Right lobe of liver (tissue), 6 donors: ENCODE data around the gene BDH1. TPM values are rescaled to one million over a fixed set of nuclear protein-coding genes. Genes with fewer than 3 reads are reported as not detected.
"Not testable (repeated sequence)": the region's sequence is repeated elsewhere in the genome, so short reads cannot be mapped to it uniquely, and the experiment has no call there.

Experiments
- ATAC-seq, 4 donors: fragments of 200-7000 bp; cut with Tn5 transposase; one replicate each; pipeline ENCODE4 v1.9.1; 2020; ENCODE audit warnings: mild to moderate bottlenecking in 4 of 4, moderate library complexity in 4 of 4
- DNase-seq, 3 donors: peaks; one replicate each; pipeline ENCODE4 v3.0.0-alpha.2; 2020
- H3K27ac ChIP-seq, 3 donors: fragments of 200-600 bp; one replicate each; pipeline ENCODE4 v1.8.0; 2022
- H3K27me3 ChIP-seq, 2 donors: fragments of 200-600 bp; one replicate each; pipeline ENCODE4 v1.8.0; 2022
- H3K36me3 ChIP-seq, 4 donors: fragments of 200-600 bp; sonication (generic) in 1 of 4; one replicate each; pipeline versions ENCODE4 v1.5.1 to v1.8.0; 2017 to 2022; ENCODE audit warnings: control low read depth in 1 of 4
- H3K4me1 ChIP-seq, 4 donors: fragments of 200-600 bp; sonication (generic) in 1 of 4; one replicate each; pipeline versions ENCODE4 v1.5.1 to v1.8.0; 2017 to 2022; ENCODE audit warnings: control low read depth in 1 of 4
- H3K4me3 ChIP-seq, 3 donors: fragments of 200-600 bp; one replicate each; pipeline ENCODE4 v1.8.0; 2022
- H3K9me3 ChIP-seq, 4 donors: fragments of 200-600 bp; sonication (generic) in 1 of 4; one replicate each; pipeline versions ENCODE4 v1.5.1 to v1.8.0; 2017 to 2022; ENCODE audit warnings: control low read depth in 1 of 4
- CTCF ChIP-seq, 4 donors: fragments of 200-600 bp in 3 of 4; fragments of 450-650 bp in 1 of 4; IDR thresholded peaks; one replicate each; pipeline versions ENCODE4 v1.5.1 to v1.8.0; 2016 to 2022; ENCODE audit warnings: antibody characterized with exemption in 4 of 4, mild to moderate bottlenecking in 2 of 4
- POLR2A ChIP-seq: fragments of 450-650 bp; IDR thresholded peaks from one replicate; pipeline ENCODE4 v1.6.1; 2017; ENCODE audit warnings: antibody characterized with exemption, mild to moderate bottlenecking
- WGBS: methylation state at CpG from one replicate; pipeline ENCODE4 v1.1.6; 2018; ENCODE audit warnings: low coverage, low lambda C conversion rate; ENCODE audit not compliant: insufficient coverage; ENCODE audit errors: missing lambda C conversion rate; 5-methylcytosine and 5-hydroxymethylcytosine counted together
- intact Hi-C, 2 donors: fragments of 100-400 bp; cut with DNase I; formaldehyde crosslinking; loops; one replicate each; pipeline versions ENCODE4 v1.11.2 to v1.14.1; 2022
- total RNA-seq, 6 experiments: library from RNA; depleted of rRNA in 2 of 6; stranded (reverse); fragments of >200 nt in 2 of 6; fragmentation: NEBNext Ultra II Directional in 3 of 6; extraction: Animal tissue kit (Norgen Biotek cat#: 25700) in 3 of 6; gene quantifications; one replicate each; pipeline versions ENCODE4 v1.1.0 to v1.2.4, GENCODE V29; 2016 to 2023
- donor health status: DM: no; HTN: yes; CAD: no.
- donor health status: DM: no; HTN: no; CAD: no.
- donor health status: DM: no; HTN: no; CAD: no.
- donor health status: DM: no; HTN: yes; CAD: no.
- donor health status: DM: no; HTN: yes; CAD: no.

BDH1 gene
- total RNA-seq, 6 experiments from 2014 or later = 65.5 to 366 (median 233) TPM

GRCh38 chr3:197478746-197479668, 76.8 kb downstream of the BDH1 start:
- DNase-seq (peak; percentile 62 to 63 (median 62)), ATAC-seq (peak; percentile 84 to 92 (median 88))
- no peak overlapping the region for H3K4me3 ChIP-seq
- intact Hi-C loops = no loop called here
- H3K36me3 ChIP-seq = no peaks in the 10 kb centered on the region
- no peaks in the 10 kb centered on the region for H3K9me3 ChIP-seq
- no peaks in the 10 kb centered on the region for H3K27me3 ChIP-seq
- peak; percentile 39 for TF ChIP-seq POLR2A
- no peak for TF ChIP-seq CTCF (IDR thresholded peaks at IDR 0.05)
- peaks cover 0 to 26% (median 7%) of the 10 kb centered on the region in 4 donors for H3K4me1 ChIP-seq
- WGBS = 59% methylated on average over 9 of the region's 11 CpGs
- peak overlapping the region in 1 of 3 donors; percentile 65 for H3K27ac ChIP-seq

GRCh38 chr3:197477816-197478215, 78.0 kb downstream of the BDH1 start:
- intact Hi-C loops, H3K27ac ChIP-seq, H3K9me3 ChIP-seq, H3K27me3 ChIP-seq, H3K4me3 ChIP-seq, H3K36me3 ChIP-seq, ATAC-seq: not testable (repeated sequence)
- H3K4me1 ChIP-seq = peaks cover 0 to 29% (median 8%) of the 10 kb centered on the region in 4 donors
- peak in 1 of 3 donors; percentile 30 for DNase-seq
- 91% methylated on average over 6 of the region's 7 CpGs for WGBS

GRCh38 chr3:197475997-197476525, 79.7 kb downstream of the BDH1 start:
- TF ChIP-seq POLR2A (no peak), CTCF (IDR thresholded peaks at IDR 0.05) (no peak)
- intact Hi-C loops = no loop called here
- DNase-seq (no peak), ATAC-seq (no peak)
- H3K4me1 ChIP-seq = peaks cover 0 to 46% (median 17%) of the 10 kb centered on the region in 4 donors
- 67% methylated on average over 5 of the region's 5 CpGs for WGBS
- H3K27me3 ChIP-seq = no peaks in the 10 kb centered on the region
- no peak overlapping the region for H3K4me3 ChIP-seq
- no peak overlapping the region for H3K27ac ChIP-seq
- H3K9me3 ChIP-seq = no peaks in the 10 kb centered on the region
- no peaks in the 10 kb centered on the region for H3K36me3 ChIP-seq

GRCh38 chr3:197475514-197475913, 80.3 kb downstream of the BDH1 start:
- Histone ChIP-seq H3K9me3 (no peaks in the 10 kb centered on the region), H3K4me1 (peaks cover 0 to 47% (median 17%) of the 10 kb centered on the region in 4 donors), H3K27ac (no peak overlapping the region), H3K4me3 (no peak overlapping the region), H3K27me3 (no peaks in the 10 kb centered on the region), H3K36me3 (no peaks in the 10 kb centered on the region)
- DNase-seq = peak in 1 of 3 donors; percentile 4
- WGBS = 94% methylated on average over 2 of the region's 3 CpGs
- no peak for TF ChIP-seq POLR2A
- no peak for TF ChIP-seq CTCF (IDR thresholded peaks at IDR 0.05)
- intact Hi-C loops = no loop called here
- ATAC-seq = no peak

GRCh38 chr3:197472151-197472550, 83.6 kb downstream of the BDH1 start:
- intact Hi-C loops = no loop called here
- Histone ChIP-seq H3K4me1 (peaks cover 0 to 49% (median 18%) of the 10 kb centered on the region in 4 donors), H3K27ac (peak overlapping the region in 2 of 3 donors; percentile 52 to 53), H3K36me3 (no peaks in the 10 kb centered on the region), H3K27me3 (no peaks in the 10 kb centered on the region), H3K4me3 (no peak overlapping the region), H3K9me3 (no peaks in the 10 kb centered on the region)
- ATAC-seq (peak; percentile 80 to 82 (median 81)), DNase-seq (peak; percentile 49 to 88 (median 75))
- TF ChIP-seq CTCF (IDR thresholded peaks at IDR 0.05) (no peak), POLR2A (no peak)
- WGBS = 38% methylated on average over 1 of the region's 2 CpGs
